Spleen (tissue), 11 donors: ENCODE data around the gene PATE4. TPM values are rescaled to one million over a fixed set of nuclear protein-coding genes. Genes with fewer than 3 reads are reported as not detected.
"Not testable (repeated sequence)": the region's sequence is repeated elsewhere in the genome, so short reads cannot be mapped to it uniquely, and the experiment has no call there.

Source experiments
- DNase-seq: peaks from one replicate; pipeline ENCODE4 v3.0.0-alpha.2; 2020
- H3K27ac ChIP-seq, 8 donors: fragments of 200-600 bp; sonication (generic) in 7 of 8; 1 replicate in 4 of 8; 2 replicates in 4 of 8; pipeline versions ENCODE4 v1.5.0 to v1.8.0; 2016 to 2021; ENCODE audit warnings: inconsistent platforms in 4 of 8, mild to moderate bottlenecking in 4 of 8, moderate library complexity in 1 of 8
- H3K27me3 ChIP-seq, 7 donors: fragments of 200-600 bp; sonication (generic) in 6 of 7; replicated peaks in 1 of 7; 1 replicate in 4 of 7; 2 replicates in 3 of 7; pipeline versions ENCODE4 v1.5.0 to v1.8.0; 2016 to 2021; ENCODE audit warnings: inconsistent platforms in 3 of 7, mild to moderate bottlenecking in 1 of 7
- H3K36me3 ChIP-seq, 6 donors: fragments of 200-600 bp; sonication (generic) in 5 of 6; 1 replicate in 4 of 6; 2 replicates in 2 of 6; pipeline versions ENCODE4 v1.5.0 to v1.8.0; 2016 to 2021; ENCODE audit warnings: inconsistent platforms in 2 of 6
- H3K4me1 ChIP-seq, 6 donors: fragments of 200-600 bp; sonication (generic) in 5 of 6; 1 replicate in 3 of 6; 2 replicates in 3 of 6; pipeline versions ENCODE4 v1.5.0 to v1.8.0; 2016 to 2021; ENCODE audit warnings: inconsistent platforms in 3 of 6
- H3K4me3 ChIP-seq, 8 donors: fragments of 200-600 bp; sonication (generic) in 7 of 8; 1 replicate in 4 of 8; 2 replicates in 4 of 8; pipeline versions ENCODE4 v1.5.0 to v1.8.0; 2016 to 2021; ENCODE audit warnings: inconsistent platforms in 4 of 8, mild to moderate bottlenecking in 4 of 8, moderate library complexity in 2 of 8
- H3K9me3 ChIP-seq, 8 donors: fragments of 200-600 bp; sonication (generic) in 7 of 8; 1 replicate in 4 of 8; 2 replicates in 4 of 8; pipeline versions ENCODE4 v1.5.0 to v1.8.0; 2016 to 2021; ENCODE audit warnings: inconsistent platforms in 4 of 8
- POLR2A ChIP-seq, 3 donors: fragments of 450-650 bp; IDR thresholded peaks; one replicate each; pipeline ENCODE4 v1.5.1; 2017; ENCODE audit warnings: antibody characterized with exemption in 3 of 3, mild to moderate bottlenecking in 1 of 3
- POLR2AphosphoS5 ChIP-seq, 3 donors: sonication (generic); formaldehyde crosslinking; IDR thresholded peaks; one replicate each; pipeline ENCODE4 v1.5.1; 2017; ENCODE audit warnings: antibody characterized with exemption in 3 of 3
- WGBS, 5 donors: extraction: QIAGEN DNeasy Blood & Tissue Kit in 3 of 5; methylation state at CpG; one replicate each; pipeline versions ENCODE4 v1.1.5 to v1.1.7; 2013 to 2018; 5-methylcytosine and 5-hydroxymethylcytosine counted together
- intact Hi-C: fragments of 100-400 bp; cut with DNase I; formaldehyde crosslinking; loops from one replicate; pipeline ENCODE4 v1.15.0; 2023; ENCODE audit warnings: low total_unique reads
- polyA plus RNA-seq, 3 donors: library from polyadenylated mRNA; stranded (reverse); fragments of 200-250 nt; gene quantifications; one replicate each; pipeline ENCODE4 v1.2.1, GENCODE V29; 2013
- total RNA-seq, 7 donors: library from RNA; depleted of rRNA in 3 of 7; stranded (reverse); fragments of >200 nt in 3 of 7; fragmentation: NEBNext Ultra II Directional in 4 of 7; extraction: Animal tissue kit (Norgen Biotek cat#: 25700) in 4 of 7; gene quantifications; one replicate each; pipeline versions ENCODE4 v1.1.0 to v1.2.1, GENCODE V29; 2016 to 2021
- TF ChIP-seq, protein P1 (sequence below), 11 experiments: fragments of 200-600 bp in 7 of 11; fragments of 450-650 bp in 4 of 11; sonication (generic) in 4 of 11; IDR thresholded peaks in 8 of 11; conservative IDR thresholded peaks in 3 of 11; 1 replicate in 7 of 11; 2 replicates in 4 of 11; pipeline versions ENCODE4 v1.4.0 to v1.8.0; 2016 to 2021; ENCODE audit warnings: antibody characterized with exemption in 11 of 11, inconsistent platforms in 4 of 11, mild to moderate bottlenecking in 1 of 11
- donor health status: healthy with polysubstance abuse.
- donor health status: DM: no; HTN: no; CAD: no; lungs with moderate emphysema.
- donor health status: DM: no; HTN: no; CAD: no.
- donor health status: Bipolar disorder and iron deficiency.
- donor health status: healthy.
- donor health status: DM: no; HTN: no; CAD: no.
- donor health status: DM: yes; HTN: yes; CAD: no.

PATE4 gene
- total and polyA plus RNA-seq, 10 donors = not detected

- no peak for DNase-seq
- no peak overlapping the region for H3K27ac ChIP-seq
- TF ChIP-seq POLR2A (IDR thresholded peaks at IDR 0.05) (no peak), POLR2AphosphoS5 (IDR thresholded peaks at IDR 0.05) (no peak)
- TF ChIP-seq, protein P1, sequence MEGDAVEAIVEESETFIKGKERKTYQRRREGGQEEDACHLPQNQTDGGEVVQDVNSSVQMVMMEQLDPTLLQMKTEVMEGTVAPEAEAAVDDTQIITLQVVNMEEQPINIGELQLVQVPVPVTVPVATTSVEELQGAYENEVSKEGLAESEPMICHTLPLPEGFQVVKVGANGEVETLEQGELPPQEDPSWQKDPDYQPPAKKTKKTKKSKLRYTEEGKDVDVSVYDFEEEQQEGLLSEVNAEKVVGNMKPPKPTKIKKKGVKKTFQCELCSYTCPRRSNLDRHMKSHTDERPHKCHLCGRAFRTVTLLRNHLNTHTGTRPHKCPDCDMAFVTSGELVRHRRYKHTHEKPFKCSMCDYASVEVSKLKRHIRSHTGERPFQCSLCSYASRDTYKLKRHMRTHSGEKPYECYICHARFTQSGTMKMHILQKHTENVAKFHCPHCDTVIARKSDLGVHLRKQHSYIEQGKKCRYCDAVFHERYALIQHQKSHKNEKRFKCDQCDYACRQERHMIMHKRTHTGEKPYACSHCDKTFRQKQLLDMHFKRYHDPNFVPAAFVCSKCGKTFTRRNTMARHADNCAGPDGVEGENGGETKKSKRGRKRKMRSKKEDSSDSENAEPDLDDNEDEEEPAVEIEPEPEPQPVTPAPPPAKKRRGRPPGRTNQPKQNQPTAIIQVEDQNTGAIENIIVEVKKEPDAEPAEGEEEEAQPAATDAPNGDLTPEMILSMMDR (IDR thresholded peaks at IDR 0.05 in 8 of 11, conservative IDR thresholded peaks at IDR 0.05 in 3 of 11) = no peak
- H3K27me3 ChIP-seq = no peaks in the 10 kb centered on the region
- no peaks in the 10 kb centered on the region for H3K4me1 ChIP-seq
- no peak overlapping the region for H3K4me3 ChIP-seq
- peaks cover 2 to 37% (median 27%) of the 10 kb centered on the region in 8 donors for H3K9me3 ChIP-seq
- no peaks in the 10 kb centered on the region for H3K36me3 ChIP-seq
- intact Hi-C loops = no loop called here
- 61 to 73% (median 69%) methylated on average over 3 of the region's 3 CpGs for WGBS, 5 donors
Measured at GRCh38 chr11:125842321-125842948, 9.3 kb downstream of the PATE4 start.

GRCh38 chr11:125846188-125846587 lies 13.1 kb downstream of the PATE4 start:
- no peaks in the 10 kb centered on the region for H3K36me3 ChIP-seq
- no peak overlapping the region for H3K27ac ChIP-seq
- intact Hi-C loops = no loop called here
- TF ChIP-seq, protein P1 (IDR thresholded peaks at IDR 0.05 in 8 of 11, conservative IDR thresholded peaks at IDR 0.05 in 3 of 11) = no peak
- TF ChIP-seq POLR2AphosphoS5 (IDR thresholded peaks at IDR 0.05) (no peak), POLR2A (IDR thresholded peaks at IDR 0.05) (no peak)
- DNase-seq = no peak
- H3K4me1 ChIP-seq = no peaks in the 10 kb centered on the region
- H3K4me3 ChIP-seq = no peak overlapping the region
- peaks cover 2 to 37% (median 27%) of the 10 kb centered on the region in 8 donors for H3K9me3 ChIP-seq
- no peaks in the 10 kb centered on the region for H3K27me3 ChIP-seq

- H3K9me3 ChIP-seq = peaks cover 0 to 22% (median 4%) of the 10 kb centered on the region in 8 donors
- DNase-seq, H3K4me1 ChIP-seq, H3K36me3 ChIP-seq, H3K4me3 ChIP-seq, H3K27me3 ChIP-seq, H3K27ac ChIP-seq, intact Hi-C loops: not testable (repeated sequence)
- 80 to 87% (median 83%) methylated on average over 4 to 9 of the region's 9 CpGs for WGBS, 5 donors
Measured at GRCh38 chr11:125857670-125858069, 24.6 kb downstream of the PATE4 start.

DNA sequence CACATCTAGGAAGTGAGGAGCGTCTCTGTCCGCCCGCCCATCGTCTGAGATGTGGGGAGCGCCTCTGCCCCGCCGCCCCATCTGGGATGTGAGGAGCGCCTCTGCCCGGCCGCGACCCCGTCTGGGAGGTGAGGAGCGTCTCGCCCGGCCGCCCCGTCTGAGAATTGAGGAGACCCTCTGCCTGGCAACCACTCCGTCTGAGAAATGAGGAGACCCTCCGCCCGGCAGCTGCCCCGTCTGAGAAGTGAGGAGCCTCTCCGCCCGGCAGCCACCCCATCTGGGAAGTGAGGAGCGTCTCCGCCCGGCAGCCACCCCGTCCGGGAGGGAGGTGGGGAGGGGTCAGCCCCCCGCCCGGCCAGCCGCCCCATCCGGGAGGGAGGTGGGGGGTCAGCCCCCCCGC lies 29.7 kb downstream of the PATE4 start:
- WGBS, 5 donors = 95 to 99% (median 96%) methylated on average over 12 to 33 of the region's 33 CpGs; no CpG with 5 or more reads in 2 of the 5 donors
- intact Hi-C loops, H3K27ac ChIP-seq, H3K36me3 ChIP-seq, H3K4me1 ChIP-seq, H3K27me3 ChIP-seq, H3K4me3 ChIP-seq, DNase-seq: not testable (repeated sequence)
- peaks cover 0 to 14% (median 0%) of the 10 kb centered on the region in 8 donors for H3K9me3 ChIP-seq

GRCh38 chr11:125865354-125865753 lies 32.2 kb downstream of the PATE4 start:
- DNase-seq, H3K4me3 ChIP-seq, H3K9me3 ChIP-seq, H3K36me3 ChIP-seq, intact Hi-C loops, H3K4me1 ChIP-seq, H3K27ac ChIP-seq, H3K27me3 ChIP-seq: not testable (repeated sequence)
- 90 to 98% (median 94%) methylated on average over 4 of the region's 4 CpGs for WGBS, 5 donors

DNA sequence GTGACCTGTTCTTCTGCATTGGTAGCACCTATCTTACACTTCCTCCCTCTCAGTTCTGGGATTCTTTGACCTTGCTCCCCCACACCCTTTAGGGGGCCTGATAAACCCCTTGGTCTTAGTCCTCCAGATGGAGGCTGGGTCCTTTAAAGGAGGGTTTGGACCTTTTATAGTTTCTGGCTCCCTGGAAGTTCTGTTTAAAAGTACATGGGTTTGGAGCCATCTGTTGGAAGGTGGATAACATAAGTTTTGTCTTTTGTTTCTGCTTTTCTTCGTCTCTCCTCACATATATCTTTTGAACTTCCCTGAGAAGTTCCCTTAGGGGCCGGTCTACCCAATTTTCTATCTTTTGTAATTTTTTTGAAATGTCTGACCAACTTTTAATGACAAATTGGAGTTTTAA lies 36.4 kb downstream of the PATE4 start:
- DNase-seq = no peak
- intact Hi-C loops = no loop called here
- Histone ChIP-seq H3K27me3 (no peaks in the 10 kb centered on the region), H3K4me1 (no peaks in the 10 kb centered on the region), H3K9me3 (peaks cover 0 to 10% (median 6%) of the 10 kb centered on the region in 8 donors), H3K36me3 (no peaks in the 10 kb centered on the region), H3K4me3 (no peak overlapping the region), H3K27ac (no peak overlapping the region)
- WGBS, 5 donors = 65 to 79% (median 75%) methylated on average over 2 of the region's 2 CpGs
- TF ChIP-seq POLR2AphosphoS5 (IDR thresholded peaks at IDR 0.05) (no peak), POLR2A (IDR thresholded peaks at IDR 0.05) (no peak)
- TF ChIP-seq, protein P1 (IDR thresholded peaks at IDR 0.05 in 8 of 11, conservative IDR thresholded peaks at IDR 0.05 in 3 of 11) = no peak
